Kidney (tissue), 14 donors: ENCODE measurements around the gene ARPIN. TPM values are rescaled to one million over a fixed set of nuclear protein-coding genes. Genes with fewer than 3 reads are reported as not detected.
"Not testable (repeated sequence)": the region's sequence is repeated elsewhere in the genome, so short reads cannot be mapped to it uniquely, and the experiment has no call there.

Experiments
- DNase-seq, 5 donors: peaks; one replicate each; pipeline ENCODE4 v3.0.0-alpha.2; 2013 to 2020
- FAIRE-seq: peaks from 2 replicates; lab custom pipeline; 2012; peaks lifted over from hg19 to GRCh38; lab: Jason Lieb, UNC
- H3K27ac ChIP-seq, 2 donors: one replicate each; pipeline ENCODE4 v1.7.0; 2013; ENCODE audit warnings: low read depth in 2 of 2, low read length in 2 of 2, inconsistent platforms in 1 of 2
- H3K27me3 ChIP-seq: one replicate; pipeline ENCODE4 v1.7.1; 2013; ENCODE audit warnings: low read length, inconsistent platforms; ENCODE audit not compliant: control insufficient read depth, insufficient read depth
- H3K36me3 ChIP-seq, 3 donors: one replicate each; pipeline versions ENCODE4 v1.7.0 to v1.7.1; 2013; ENCODE audit warnings: low read length in 3 of 3, control low read depth in 1 of 3, inconsistent platforms in 1 of 3; ENCODE audit not compliant: insufficient read depth in 3 of 3, control insufficient read depth in 2 of 3
- H3K4me1 ChIP-seq, 3 donors: one replicate each; pipeline versions ENCODE4 v1.7.0 to v1.7.1; 2013; ENCODE audit warnings: low read length in 3 of 3, inconsistent platforms in 1 of 3, low read depth in 1 of 3; ENCODE audit not compliant: control insufficient read depth in 2 of 3, insufficient read depth in 2 of 3
- H3K4me3 ChIP-seq, 3 donors: one replicate each; pipeline versions ENCODE4 v1.7.0 to v1.8.1; 2013; ENCODE audit warnings: low read length in 3 of 3, control low read depth in 1 of 3, inconsistent platforms in 1 of 3
- H3K9ac ChIP-seq, 3 donors: one replicate each; pipeline versions ENCODE4 v1.7.0 to v1.7.1; 2013; ENCODE audit warnings: low read length in 3 of 3, control low read depth in 1 of 3, inconsistent platforms in 1 of 3
- H3K9me3 ChIP-seq, 3 donors: one replicate each; pipeline versions ENCODE4 v1.7.0 to v1.7.1; 2013; ENCODE audit warnings: low read length in 3 of 3, control low read depth in 1 of 3, inconsistent platforms in 1 of 3; ENCODE audit not compliant: control insufficient read depth in 2 of 3, insufficient read depth in 1 of 3
- intact Hi-C: fragments of 100-400 bp; cut with DNase I; formaldehyde crosslinking; loops from one replicate; pipeline ENCODE4 v1.11.1; 2022
- polyA plus RNA-seq: library from polyadenylated mRNA; stranded (reverse); fragments of 350-450 nt; fragmentation: Illumina TruSeq; extraction: RNeasy Lipid Tissue Mini Kit (QIAGEN cat#74804); gene quantifications from one replicate; pipeline ENCODE4 v1.2.3, GENCODE V29; 2014; ENCODE audit warnings: low read depth, low replicate concordance; ENCODE audit not compliant: insufficient read depth
- total RNA-seq: library from RNA; stranded (reverse); fragmentation: NEBNext Ultra II Directional; extraction: Animal tissue kit (Norgen Biotek cat#: 25700); gene quantifications from one replicate; pipeline ENCODE4 v1.2.1, GENCODE V29; 2021
- TF ChIP-seq, protein P1 (sequence below): IDR thresholded peaks from 3 replicates; pipeline ENCODE4 v1.5.1; 2012; ENCODE audit warnings: mild to moderate bottlenecking, moderate library complexity, borderline replicate concordance; ENCODE audit not compliant: insufficient read depth; ENCODE audit errors: extremely low read depth
- donor health status: control.
- donor health status: control.
- donor health status: control.
- donor health status: control.
- donor health status: control.
- donor health status: DM: yes; HTN: yes; CAD: no.
- donor health status: Normal renal cell carcinoma (clear cell type).

Gene ARPIN
- total and polyA plus RNA-seq, 2 donors from 2014 or later: 11.7 to 28.2 TPM

DNA sequence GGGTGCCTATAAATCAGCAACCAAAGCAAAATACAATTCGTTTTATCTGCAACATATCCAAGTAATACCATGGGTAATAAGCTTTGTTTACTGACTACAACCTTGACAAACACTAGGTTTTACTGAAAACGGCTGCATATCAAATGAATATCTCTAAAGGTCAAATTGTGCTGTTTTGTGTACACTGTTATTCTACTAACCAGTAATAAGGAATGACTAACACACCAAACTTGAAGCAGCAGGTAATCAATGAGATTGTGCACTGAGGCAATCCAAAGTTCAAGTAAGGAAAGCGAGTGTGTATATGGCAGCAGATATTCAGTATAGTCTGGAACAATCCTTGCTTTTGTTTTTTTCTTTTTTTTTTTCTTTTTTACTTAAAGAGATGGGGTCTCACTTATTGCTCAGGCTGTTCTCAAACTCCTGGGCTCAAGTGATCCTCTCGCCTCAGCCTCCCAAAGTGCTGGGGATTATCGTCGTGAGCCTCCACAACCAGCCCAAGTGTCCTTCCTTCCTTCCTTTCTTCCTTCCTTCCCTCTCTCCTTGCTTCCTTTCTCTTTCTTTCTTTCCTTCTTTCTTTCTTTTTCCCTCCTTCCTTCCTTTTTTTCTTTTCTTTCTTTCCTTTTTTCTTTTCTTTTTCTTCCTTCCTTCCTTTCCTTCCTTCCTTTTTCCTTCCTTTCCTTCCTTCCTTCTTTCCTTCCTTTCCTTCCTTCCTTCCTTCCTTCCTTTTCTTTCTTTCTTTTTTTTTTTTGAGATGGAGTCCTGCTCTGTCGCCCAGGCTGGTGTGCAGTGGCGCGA, 53.9 kb downstream of the ARPIN start:
- no peak overlapping the region for H3K4me3 ChIP-seq
- no peaks in the 10 kb centered on the region for H3K27me3 ChIP-seq
- TF ChIP-seq, protein P1, sequence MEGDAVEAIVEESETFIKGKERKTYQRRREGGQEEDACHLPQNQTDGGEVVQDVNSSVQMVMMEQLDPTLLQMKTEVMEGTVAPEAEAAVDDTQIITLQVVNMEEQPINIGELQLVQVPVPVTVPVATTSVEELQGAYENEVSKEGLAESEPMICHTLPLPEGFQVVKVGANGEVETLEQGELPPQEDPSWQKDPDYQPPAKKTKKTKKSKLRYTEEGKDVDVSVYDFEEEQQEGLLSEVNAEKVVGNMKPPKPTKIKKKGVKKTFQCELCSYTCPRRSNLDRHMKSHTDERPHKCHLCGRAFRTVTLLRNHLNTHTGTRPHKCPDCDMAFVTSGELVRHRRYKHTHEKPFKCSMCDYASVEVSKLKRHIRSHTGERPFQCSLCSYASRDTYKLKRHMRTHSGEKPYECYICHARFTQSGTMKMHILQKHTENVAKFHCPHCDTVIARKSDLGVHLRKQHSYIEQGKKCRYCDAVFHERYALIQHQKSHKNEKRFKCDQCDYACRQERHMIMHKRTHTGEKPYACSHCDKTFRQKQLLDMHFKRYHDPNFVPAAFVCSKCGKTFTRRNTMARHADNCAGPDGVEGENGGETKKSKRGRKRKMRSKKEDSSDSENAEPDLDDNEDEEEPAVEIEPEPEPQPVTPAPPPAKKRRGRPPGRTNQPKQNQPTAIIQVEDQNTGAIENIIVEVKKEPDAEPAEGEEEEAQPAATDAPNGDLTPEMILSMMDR: no peak
- H3K36me3 ChIP-seq: peaks cover 2 to 16% (median 13%) of the 10 kb centered on the region in 3 donors
- intact Hi-C loops: no loop called here
- H3K9ac ChIP-seq: no peak overlapping the region
- FAIRE-seq: no peak
- H3K4me1 ChIP-seq: peaks cover 0 to 6% (median 6%) of the 10 kb centered on the region in 3 donors
- no peaks in the 10 kb centered on the region for H3K9me3 ChIP-seq
- no peak for DNase-seq
- no peak overlapping the region for H3K27ac ChIP-seq

DNA sequence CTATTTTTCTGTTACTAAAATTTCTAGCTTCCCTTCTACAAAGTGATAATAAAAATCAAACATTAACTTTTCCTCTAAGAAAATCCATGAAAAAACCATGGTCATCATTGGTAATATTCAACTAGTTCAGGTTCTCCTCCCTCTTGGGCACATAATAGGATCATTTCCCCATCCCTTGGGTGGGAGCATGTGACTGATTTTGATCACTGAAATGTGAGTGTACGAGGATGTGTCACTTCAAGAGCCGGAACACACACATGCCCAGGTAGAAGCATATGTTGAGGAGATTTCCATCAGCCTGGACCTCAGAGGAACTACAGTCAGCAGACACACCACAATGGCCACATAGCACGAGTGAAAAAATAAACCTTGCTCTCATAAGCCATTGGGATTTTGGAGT, 55.1 kb downstream of the ARPIN start:
- DNase-seq (peak in 1 of 5 donors; percentile 18), FAIRE-seq (no peak)
- no peak overlapping the region for H3K4me3 ChIP-seq
- peaks cover 0 to 9% (median 8%) of the 10 kb centered on the region in 3 donors for H3K4me1 ChIP-seq
- TF ChIP-seq, protein P1: no peak
- H3K27me3 ChIP-seq: no peaks in the 10 kb centered on the region
- H3K9ac ChIP-seq: no peak overlapping the region
- peak overlapping the region; percentile 11 to 53 for H3K27ac ChIP-seq
- intact Hi-C loops: no loop called here
- no peaks in the 10 kb centered on the region for H3K9me3 ChIP-seq
- H3K36me3 ChIP-seq: peaks cover 2 to 16% (median 13%) of the 10 kb centered on the region in 3 donors

DNA sequence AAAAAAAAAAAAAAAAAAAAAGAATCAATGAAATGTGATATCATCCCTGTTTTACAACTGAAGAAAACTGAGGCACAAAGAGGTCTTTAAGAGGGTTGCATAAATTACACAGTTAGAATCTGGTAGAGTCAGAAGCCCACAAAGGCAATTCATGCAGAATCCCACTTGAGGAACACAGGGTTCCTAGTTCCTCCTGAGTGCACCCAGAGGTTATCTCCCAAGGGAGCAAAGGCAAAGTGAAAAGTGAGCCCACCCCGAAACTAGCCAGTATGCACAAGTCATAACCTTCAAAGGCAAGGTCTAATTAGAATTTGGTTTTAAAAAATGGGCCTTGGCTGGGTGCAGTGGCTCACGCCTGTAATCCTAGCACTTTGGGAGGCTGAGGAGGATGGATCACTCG, 56.8 kb downstream of the ARPIN start:
- TF ChIP-seq, protein P1: no peak

DNA sequence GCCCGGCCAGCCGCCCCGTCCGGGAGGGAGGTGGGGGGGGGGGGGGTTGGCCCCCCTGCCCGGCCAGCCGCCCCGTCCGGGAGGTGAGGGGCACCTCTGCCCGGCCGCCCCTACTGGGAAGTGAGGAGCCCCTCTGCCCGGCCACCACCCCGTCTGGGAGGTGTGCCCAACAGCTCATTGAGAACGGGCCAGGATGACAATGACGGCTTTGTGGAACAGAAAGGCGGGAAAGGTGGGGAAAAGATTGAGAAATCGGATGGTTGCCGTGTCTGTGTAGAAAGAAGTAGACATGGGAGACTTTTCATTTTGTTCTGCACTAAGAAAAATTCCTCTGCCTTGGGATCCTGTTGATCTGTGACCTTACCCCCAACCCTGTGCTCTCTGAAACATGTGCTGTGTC, 57.9 kb downstream of the ARPIN start:
- H3K9ac ChIP-seq, H3K36me3 ChIP-seq, intact Hi-C loops, H3K27ac ChIP-seq, H3K9me3 ChIP-seq, H3K27me3 ChIP-seq, DNase-seq, H3K4me3 ChIP-seq, FAIRE-seq: not testable (repeated sequence)
- H3K4me1 ChIP-seq: peaks cover 0 to 26% (median 15%) of the 10 kb centered on the region in 3 donors

More for the DNA sequence above, 56.8 kb downstream of the ARPIN start:
- no peak for FAIRE-seq
- Histone ChIP-seq H3K9ac (no peak overlapping the region), H3K4me3 (no peak overlapping the region), H3K9me3 (no peaks in the 10 kb centered on the region), H3K27me3 (no peaks in the 10 kb centered on the region), H3K27ac (no peak overlapping the region), H3K36me3 (peaks cover 5 to 11% (median 5%) of the 10 kb centered on the region in 3 donors), H3K4me1 (peaks cover 0 to 19% (median 15%) of the 10 kb centered on the region in 3 donors)
- DNase-seq: no peak
- intact Hi-C loops: no loop called here
